A549 (cell line): ENCODE data around the gene CD2BP2.
A peak's percentile ranks its signal among the peaks of the same experiment; 100 is the strongest.

Source experiments
- CHD2 ChIP-seq: fragments of 150-350 bp; IDR thresholded peaks from 2 replicates; pipeline ENCODE4 v1.6.1; 2014; ENCODE audit warnings: low read length; ENCODE audit not compliant: partially characterized antibody
- EP300 ChIP-seq, 2 experiments: fragments of >200 bp; sonication (Bioruptor Twin); formaldehyde crosslinking; IDR thresholded peaks; 2 replicates in 1 of 2; 3 replicates in 1 of 2; pipeline ENCODE4 v1.6.1; 2016 to 2017
- HEYL ChIP-seq: fragments of 250-450 bp; sonication (Bioruptor Pico); IDR thresholded peaks from 2 replicates; pipeline ENCODE4 v1.8.0; 2021; ENCODE audit warnings: mild to moderate bottlenecking, moderate library complexity
- NPAS2 ChIP-seq: fragments of 250-450 bp; sonication (Bioruptor Pico); IDR thresholded peaks from 2 replicates; pipeline ENCODE4 v1.8.0; 2022; ENCODE audit warnings: mild to moderate bottlenecking, moderate library complexity, borderline replicate concordance
- PHF8 ChIP-seq: fragments of 200-600 bp; sonication (generic); IDR thresholded peaks from 2 replicates; pipeline ENCODE4 v1.6.1; 2016; ENCODE audit warnings: low read depth, mild to moderate bottlenecking, antibody characterized with exemption, moderate library complexity, borderline replicate concordance
- POLR2A ChIP-seq: IDR thresholded peaks from 2 replicates; pipeline ENCODE4 v1.6.1; 2012; ENCODE audit warnings: mild to moderate bottlenecking, low read length
- SMC3 ChIP-seq: fragments of >200 bp; sonication (Bioruptor Twin); formaldehyde crosslinking; IDR thresholded peaks from 3 replicates; pipeline ENCODE4 v1.6.1; 2018; ENCODE audit warnings: inconsistent platforms
- TF ChIP-seq, protein P1 (sequence below): fragments of >200 bp; sonication (Bioruptor Twin); formaldehyde crosslinking; IDR thresholded peaks from 3 replicates; pipeline ENCODE4 v1.5.1; 2016
- TF ChIP-seq, protein P2 (sequence below): IDR thresholded peaks from 2 replicates; pipeline ENCODE4 v1.6.1; 2012
- TF ChIP-seq, protein P3 (sequence below): fragments of >200 bp; sonication (Bioruptor Twin); formaldehyde crosslinking; IDR thresholded peaks from 3 replicates; pipeline ENCODE4 v1.6.1; 2016
- TF ChIP-seq, protein P4 (sequence below): fragments of 250-450 bp; sonication (Bioruptor Pico); IDR thresholded peaks from 2 replicates; pipeline ENCODE4 v1.5.0; 2021; ENCODE audit warnings: mild to moderate bottlenecking, moderate library complexity, borderline replicate concordance

DNA sequence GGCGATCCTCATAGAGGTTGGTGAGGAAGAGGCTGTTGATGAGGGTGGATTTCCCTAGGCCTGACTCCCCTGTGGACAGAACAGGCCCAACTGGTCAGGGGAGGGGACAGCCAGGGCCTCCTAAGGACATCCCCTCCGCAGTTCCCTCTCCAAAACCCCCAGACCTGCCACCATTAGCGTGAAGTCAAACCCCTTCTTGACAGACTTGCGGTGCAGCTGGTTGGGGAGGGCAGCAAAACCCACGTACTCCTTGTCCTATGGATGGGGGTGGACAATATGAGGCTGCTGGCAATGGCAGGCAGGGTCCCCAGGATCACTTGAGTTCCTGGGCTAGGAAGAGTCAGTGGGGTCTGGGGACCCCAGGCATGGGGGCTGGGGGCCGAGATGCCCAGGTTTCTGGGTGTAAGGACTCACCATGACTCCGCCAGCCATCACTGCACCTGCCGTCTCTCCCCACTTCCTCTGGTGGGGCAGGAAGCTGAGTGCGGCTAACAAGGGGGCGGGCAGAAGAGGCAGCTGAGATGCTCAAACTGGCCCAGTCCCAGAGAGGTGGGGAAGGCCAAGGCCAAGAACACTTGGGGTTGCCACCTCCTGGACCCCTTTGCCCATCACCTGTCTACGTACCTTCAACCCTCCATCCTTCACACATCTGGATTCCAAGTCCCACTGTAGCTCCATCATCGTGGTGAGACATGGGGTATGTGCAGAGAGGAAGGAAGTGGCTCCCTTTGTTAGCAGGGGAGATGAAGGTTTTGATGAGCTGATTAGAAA lies 27.2 kb upstream of the CD2BP2 start, which contains the start of gene SEPTIN1:
- TF ChIP-seq, protein P1, sequence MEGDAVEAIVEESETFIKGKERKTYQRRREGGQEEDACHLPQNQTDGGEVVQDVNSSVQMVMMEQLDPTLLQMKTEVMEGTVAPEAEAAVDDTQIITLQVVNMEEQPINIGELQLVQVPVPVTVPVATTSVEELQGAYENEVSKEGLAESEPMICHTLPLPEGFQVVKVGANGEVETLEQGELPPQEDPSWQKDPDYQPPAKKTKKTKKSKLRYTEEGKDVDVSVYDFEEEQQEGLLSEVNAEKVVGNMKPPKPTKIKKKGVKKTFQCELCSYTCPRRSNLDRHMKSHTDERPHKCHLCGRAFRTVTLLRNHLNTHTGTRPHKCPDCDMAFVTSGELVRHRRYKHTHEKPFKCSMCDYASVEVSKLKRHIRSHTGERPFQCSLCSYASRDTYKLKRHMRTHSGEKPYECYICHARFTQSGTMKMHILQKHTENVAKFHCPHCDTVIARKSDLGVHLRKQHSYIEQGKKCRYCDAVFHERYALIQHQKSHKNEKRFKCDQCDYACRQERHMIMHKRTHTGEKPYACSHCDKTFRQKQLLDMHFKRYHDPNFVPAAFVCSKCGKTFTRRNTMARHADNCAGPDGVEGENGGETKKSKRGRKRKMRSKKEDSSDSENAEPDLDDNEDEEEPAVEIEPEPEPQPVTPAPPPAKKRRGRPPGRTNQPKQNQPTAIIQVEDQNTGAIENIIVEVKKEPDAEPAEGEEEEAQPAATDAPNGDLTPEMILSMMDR: no peak
- TF ChIP-seq EP300 (IDR thresholded peaks at IDR 0.05) (no peak), POLR2A (peak; percentile 20; the same call in 1 of the 2 replicates), SMC3 (no peak), HEYL (no peak), CHD2 (no peak), PHF8 (no peak), NPAS2 (no peak)
- TF ChIP-seq, protein P2, sequence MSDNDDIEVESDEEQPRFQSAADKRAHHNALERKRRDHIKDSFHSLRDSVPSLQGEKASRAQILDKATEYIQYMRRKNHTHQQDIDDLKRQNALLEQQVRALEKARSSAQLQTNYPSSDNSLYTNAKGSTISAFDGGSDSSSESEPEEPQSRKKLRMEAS: no peak
- TF ChIP-seq, protein P3, sequence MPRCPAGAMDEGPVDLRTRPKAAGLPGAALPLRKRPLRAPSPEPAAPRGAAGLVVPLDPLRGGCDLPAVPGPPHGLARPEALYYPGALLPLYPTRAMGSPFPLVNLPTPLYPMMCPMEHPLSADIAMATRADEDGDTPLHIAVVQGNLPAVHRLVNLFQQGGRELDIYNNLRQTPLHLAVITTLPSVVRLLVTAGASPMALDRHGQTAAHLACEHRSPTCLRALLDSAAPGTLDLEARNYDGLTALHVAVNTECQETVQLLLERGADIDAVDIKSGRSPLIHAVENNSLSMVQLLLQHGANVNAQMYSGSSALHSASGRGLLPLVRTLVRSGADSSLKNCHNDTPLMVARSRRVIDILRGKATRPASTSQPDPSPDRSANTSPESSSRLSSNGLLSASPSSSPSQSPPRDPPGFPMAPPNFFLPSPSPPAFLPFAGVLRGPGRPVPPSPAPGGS: no peak
- TF ChIP-seq, protein P4, sequence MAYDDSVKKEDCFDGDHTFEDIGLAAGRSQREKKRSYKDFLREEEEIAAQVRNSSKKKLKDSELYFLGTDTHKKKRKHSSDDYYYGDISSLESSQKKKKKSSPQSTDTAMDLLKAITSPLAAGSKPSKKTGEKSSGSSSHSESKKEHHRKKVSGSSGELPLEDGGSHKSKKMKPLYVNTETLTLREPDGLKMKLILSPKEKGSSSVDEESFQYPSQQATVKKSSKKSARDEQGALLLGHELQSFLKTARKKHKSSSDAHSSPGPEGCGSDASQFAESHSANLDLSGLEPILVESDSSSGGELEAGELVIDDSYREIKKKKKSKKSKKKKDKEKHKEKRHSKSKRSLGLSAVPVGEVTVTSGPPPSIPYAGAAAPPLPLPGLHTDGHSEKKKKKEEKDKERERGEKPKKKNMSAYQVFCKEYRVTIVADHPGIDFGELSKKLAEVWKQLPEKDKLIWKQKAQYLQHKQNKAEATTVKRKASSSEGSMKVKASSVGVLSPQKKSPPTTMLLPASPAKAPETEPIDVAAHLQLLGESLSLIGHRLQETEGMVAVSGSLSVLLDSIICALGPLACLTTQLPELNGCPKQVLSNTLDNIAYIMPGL: no peak
